Natural killer cell (primary cell): ENCODE results near the gene NUDT12. TPM values are rescaled to one million over a fixed set of nuclear protein-coding genes. Genes with fewer than 3 reads are reported as not detected.

Source experiments
- ATAC-seq, 3 donors: fragments of 150-1000 bp in 2 of 3; fragments of 200-7000 bp in 1 of 3; cut with Tn5 transposase; 1 replicate in 1 of 3; 2 replicates in 2 of 3; pipeline ENCODE4 v1.10.0; 2021; ENCODE audit warnings: mild to moderate bottlenecking in 2 of 3, moderate library complexity in 2 of 3
- DNase-seq, 2 donors: peaks; one replicate each; pipeline versions ENCODE4 v3.0.0 to v3.0.0-alpha.2; 2013 to 2021; ENCODE audit warnings: mixed read lengths in 1 of 2
- H3K27ac ChIP-seq: one replicate; pipeline ENCODE4 v1.5.1; 2013; ENCODE audit warnings: mild to moderate bottlenecking, low read length
- H3K27me3 ChIP-seq: one replicate; pipeline ENCODE4 v1.6.1; 2013; ENCODE audit warnings: low read length; ENCODE audit not compliant: control insufficient read depth, insufficient read depth
- H3K36me3 ChIP-seq: one replicate; pipeline ENCODE4 v1.6.1; 2013; ENCODE audit warnings: low read length; ENCODE audit not compliant: control insufficient read depth, insufficient read depth
- H3K4me1 ChIP-seq: one replicate; pipeline ENCODE4 v1.6.1; 2013; ENCODE audit warnings: low read length; ENCODE audit not compliant: control insufficient read depth, insufficient read depth
- H3K4me3 ChIP-seq: one replicate; pipeline ENCODE4 v1.5.1; 2013; ENCODE audit warnings: low read length
- H3K9me3 ChIP-seq: one replicate; pipeline ENCODE4 v1.6.1; 2013; ENCODE audit warnings: low read length; ENCODE audit not compliant: control insufficient read depth, insufficient read depth
- H3K27ac Mint-ChIP-seq, 2 donors: one replicate each; pipeline ENCODE4 v1.8.0; 2022; ENCODE audit warnings: mild to moderate bottlenecking in 2 of 2, mixed read lengths in 2 of 2, moderate library complexity in 1 of 2
- H3K27me3 Mint-ChIP-seq, 2 donors: one replicate each; pipeline ENCODE4 v1.8.0; 2022; ENCODE audit warnings: low read depth in 2 of 2, mixed read lengths in 2 of 2
- H3K36me3 Mint-ChIP-seq: one replicate; pipeline ENCODE4 v1.8.0; 2022; ENCODE audit warnings: mixed read lengths
- H3K4me1 Mint-ChIP-seq, 2 donors: one replicate each; pipeline ENCODE4 v1.8.0; 2022; ENCODE audit warnings: mixed read lengths in 2 of 2
- H3K4me3 Mint-ChIP-seq: one replicate; pipeline ENCODE4 v1.8.0; 2022; ENCODE audit warnings: mild to moderate bottlenecking, moderate library complexity, mixed read lengths
- H3K9me3 Mint-ChIP-seq, 2 donors: one replicate each; pipeline ENCODE4 v1.8.0; 2022; ENCODE audit warnings: mixed read lengths in 2 of 2
- CTCF ChIP-seq: fragments of 200-600 bp; IDR thresholded peaks from one replicate; pipeline ENCODE4 v1.8.0; 2022; ENCODE audit warnings: antibody characterized with exemption
- WGBS: methylation state at CpG from one replicate; pipeline ENCODE4 v1.1.7; 2013; ENCODE audit warnings: missing lambda C conversion rate; ENCODE audit not compliant: insufficient coverage; 5-methylcytosine and 5-hydroxymethylcytosine counted together
- intact Hi-C: fragments of 100-400 bp; cut with micrococcal nuclease; formaldehyde crosslinking; loops from one replicate; pipeline ENCODE4 v1.14.2; 2022
- total RNA-seq, 4 donors: library from RNA; stranded (reverse); fragments of 120-200 nt in 1 of 4; gene quantifications; one replicate each; pipeline versions ENCODE4 v1.2.3 to v1.2.4, GENCODE V29; 2013 to 2022

NUDT12 gene
- total RNA-seq, 3 donors from 2014 or later (not counting 1 experiment from before 2014, with no cell fraction given) = 0.61 to 1.2 TPM; not detected in 1

GRCh38 chr5:103539376-103540330 is 22.9 kb downstream of the NUDT12 start:
- Mint-ChIP-seq H3K36me3 (no peaks in the 10 kb centered on the region), H3K27ac (no peak overlapping the region), H3K9me3 (peaks cover 0 to 2% of the 10 kb centered on the region in 2 donors), H3K4me1 (no peaks in the 10 kb centered on the region), H3K4me3 (no peak overlapping the region), H3K27me3 (no peaks in the 10 kb centered on the region)
- intact Hi-C loops = no loop called here
- Histone ChIP-seq H3K4me3 (no peak overlapping the region), H3K4me1 (no peaks in the 10 kb centered on the region), H3K36me3 (no peaks in the 10 kb centered on the region), H3K9me3 (no peaks in the 10 kb centered on the region), H3K27ac (no peak overlapping the region), H3K27me3 (no peaks in the 10 kb centered on the region)
- no peak for DNase-seq
- WGBS = 49% methylated on average over 2 of the region's 3 CpGs
- ATAC-seq = no peak
- no peak for TF ChIP-seq CTCF

- no peak for ATAC-seq
- Mint-ChIP-seq H3K27me3 (no peaks in the 10 kb centered on the region), H3K27ac (no peak overlapping the region), H3K4me3 (no peak overlapping the region), H3K4me1 (no peaks in the 10 kb centered on the region), H3K36me3 (no peaks in the 10 kb centered on the region), H3K9me3 (peaks cover 0 to 2% of the 10 kb centered on the region in 2 donors)
- Histone ChIP-seq H3K4me1 (no peaks in the 10 kb centered on the region), H3K36me3 (no peaks in the 10 kb centered on the region), H3K9me3 (no peaks in the 10 kb centered on the region), H3K4me3 (no peak overlapping the region), H3K27me3 (no peaks in the 10 kb centered on the region), H3K27ac (no peak overlapping the region)
- WGBS = 71% methylated on average over 1 of the region's 2 CpGs
- intact Hi-C loops = no loop called here
- TF ChIP-seq CTCF = no peak
- DNase-seq = no peak
Observed at GRCh38 chr5:103532086-103532734, 30.4 kb downstream of the NUDT12 start.

GRCh38 chr5:103526164-103526915 is 36.2 kb downstream of the NUDT12 start:
- DNase-seq (no peak), ATAC-seq (no peak)
- 89% methylated on average over 6 of the region's 6 CpGs for WGBS
- Histone ChIP-seq H3K36me3 (no peaks in the 10 kb centered on the region), H3K27me3 (no peaks in the 10 kb centered on the region), H3K27ac (no peak overlapping the region), H3K4me3 (no peak overlapping the region), H3K4me1 (no peaks in the 10 kb centered on the region), H3K9me3 (no peaks in the 10 kb centered on the region)
- peaks cover 0 to 5% of the 10 kb centered on the region in 2 donors for H3K4me1 Mint-ChIP-seq
- no peak overlapping the region for H3K27ac Mint-ChIP-seq
- TF ChIP-seq CTCF = no peak
- no peak overlapping the region for H3K4me3 Mint-ChIP-seq
- no peaks in the 10 kb centered on the region for H3K27me3 Mint-ChIP-seq
- peaks cover 0 to 3% of the 10 kb centered on the region in 2 donors for H3K9me3 Mint-ChIP-seq
- no peaks in the 10 kb centered on the region for H3K36me3 Mint-ChIP-seq
- intact Hi-C loops = no loop called here
